HepG2 (cell line): ENCODE data around the gene C14orf180. TPM values are rescaled to one million over a fixed set of nuclear protein-coding genes. Genes with fewer than 3 reads are reported as not detected.

Experiments used
- ATAC-seq: fragments of 200-7000 bp; cut with Tn5 transposase; 3 replicates; pipeline ENCODE4 v1.9.1; 2020; ENCODE audit warnings: mild to moderate bottlenecking, moderate library complexity
- BruUV-seq: library from RNA; stranded (reverse); fragments of 400-500 nt; replicated peaks from 2 replicates; lab custom pipeline; 2021; lab: Mats Ljungman, UMichigan
- CTCF ChIA-PET: fragments of 300-600 bp; formaldehyde crosslinking; extraction: SDS; loops from one replicate; lab custom pipeline; 2021; ENCODE audit warnings: low total read pairs, inconsistent platforms, low intra/inter-chr PET ratio; lab: Yijun Ruan, JAX
- POLR2A ChIA-PET: fragments of 350-600 bp; sonication (Branson Sonifier 250); formaldehyde crosslinking; loops from one replicate; lab custom pipeline; 2020; ENCODE audit warnings: antibody characterized with exemption, inconsistent platforms; lab: Yijun Ruan, JAX
- DNase-seq: peaks from one replicate; pipeline ENCODE4 v3.0.0-alpha.2; 2015; ENCODE audit warnings: low spot score
- FAIRE-seq: peaks from 3 replicates; lab custom pipeline; 2011; peaks lifted over from hg19 to GRCh38; lab: Jason Lieb, UNC
- H2AFZ ChIP-seq: one replicate; pipeline ENCODE4 v1.6.1; 2011; ENCODE audit warnings: low read length, inconsistent platforms
- H3K27ac ChIP-seq: fragments of 300-600 bp; 3 replicates; pipeline ENCODE4 v1.8.0; 2011; ENCODE audit warnings: mixed run types, mild to moderate bottlenecking, mixed read lengths, low read length, inconsistent platforms; ENCODE audit not compliant: insufficient read depth; ENCODE audit errors: extremely low read length
- H3K27me3 ChIP-seq, 2 experiments: fragments of 200-600 bp in 1 of 2; 2 replicates in 1 of 2; 3 replicates in 1 of 2; pipeline versions ENCODE4 v1.6.0 to v1.8.0; 2011; ENCODE audit warnings: low read length in 2 of 2, mild to moderate bottlenecking in 2 of 2, moderate library complexity in 2 of 2, inconsistent platforms in 1 of 2; ENCODE audit not compliant: insufficient read depth in 2 of 2, control insufficient read depth in 1 of 2
- H3K36me3 ChIP-seq, 2 experiments: fragments of 200-600 bp in 1 of 2; replicated peaks in 1 of 2; 2 replicates in 1 of 2; 3 replicates in 1 of 2; pipeline versions ENCODE4 v1.5.1 to v1.8.0; 2011; ENCODE audit warnings: low read length in 2 of 2, inconsistent platforms in 1 of 2; ENCODE audit not compliant: insufficient read depth in 2 of 2, control insufficient read depth in 1 of 2
- H3K4me1 ChIP-seq: 2 replicates; pipeline ENCODE4 v1.5.1; 2012; ENCODE audit warnings: low read length, inconsistent platforms; ENCODE audit not compliant: insufficient read depth
- H3K4me2 ChIP-seq: 2 replicates; pipeline ENCODE4 v1.6.0; 2011; ENCODE audit warnings: low read depth, low read length, inconsistent platforms
- H3K4me3 ChIP-seq, 3 experiments: fragments of 200-600 bp in 1 of 3; sonication (generic), shearing (Covaris generic) in 1 of 3; replicated peaks in 1 of 3; 2 replicates each; pipeline ENCODE4 v1.5.1; 2011 to 2016; ENCODE audit warnings: low read length in 3 of 3, inconsistent platforms in 2 of 3, low read depth in 2 of 3, mild to moderate bottlenecking in 2 of 3, control low read depth in 1 of 3, mixed read lengths in 1 of 3; ENCODE audit not compliant: insufficient read depth in 1 of 3
- H3K79me2 ChIP-seq: one replicate; pipeline ENCODE4 v1.6.1; 2011; ENCODE audit warnings: low read length, inconsistent platforms; ENCODE audit not compliant: insufficient read depth
- H3K9ac ChIP-seq: 2 replicates; pipeline ENCODE4 v1.6.0; 2011; ENCODE audit warnings: mild to moderate bottlenecking, low read depth, low read length, inconsistent platforms; ENCODE audit not compliant: insufficient read depth
- H3K9me3 ChIP-seq: 2 replicates; pipeline ENCODE4 v1.5.1; 2012; ENCODE audit warnings: mild to moderate bottlenecking, low read length
- H4K20me1 ChIP-seq: 2 replicates; pipeline ENCODE4 v1.6.0; 2011; ENCODE audit warnings: inconsistent platforms, mild to moderate bottlenecking, low read length, moderate library complexity; ENCODE audit not compliant: insufficient read depth
- BCL3 ChIP-seq: sonication (generic); formaldehyde crosslinking; IDR thresholded peaks from 2 replicates; pipeline ENCODE4 v1.5.1; 2020; ENCODE audit warnings: mild to moderate bottlenecking, missing genetic modification reagents, moderate library complexity
- BRD4 ChIP-seq: sonication (generic); formaldehyde crosslinking; IDR thresholded peaks from 2 replicates; pipeline ENCODE4 v1.4.0; 2020; ENCODE audit warnings: missing genetic modification reagents
- FOXM1 ChIP-seq: sonication (generic); formaldehyde crosslinking; IDR thresholded peaks from 2 replicates; pipeline ENCODE4 v1.5.0; 2020; ENCODE audit warnings: missing genetic modification reagents
- GZF1 ChIP-seq: sonication (generic); formaldehyde crosslinking; IDR thresholded peaks from 2 replicates; pipeline ENCODE4 v1.5.1; 2020; ENCODE audit warnings: mild to moderate bottlenecking, missing genetic modification reagents
- NFAT5 ChIP-seq: sonication (generic); formaldehyde crosslinking; IDR thresholded peaks from 2 replicates; pipeline ENCODE4 v1.4.0; 2020; ENCODE audit warnings: missing genetic modification reagents
- NFE2L1 ChIP-seq: sonication (generic); formaldehyde crosslinking; IDR thresholded peaks from 2 replicates; pipeline ENCODE4 v1.4.0; 2020; ENCODE audit warnings: missing genetic modification reagents, mild to moderate bottlenecking, borderline replicate concordance
- NFKB2 ChIP-seq: sonication (generic); formaldehyde crosslinking; IDR thresholded peaks from 2 replicates; pipeline ENCODE4 v1.4.0; 2020; ENCODE audit warnings: missing genetic modification reagents, borderline replicate concordance
- NR1H2 ChIP-seq: sonication (generic); formaldehyde crosslinking; IDR thresholded peaks from 2 replicates; pipeline ENCODE4 v1.8.1; 2022; ENCODE audit warnings: low read depth, missing genetic modification reagents, borderline replicate concordance
- ZNF264 ChIP-seq: sonication (generic); formaldehyde crosslinking; IDR thresholded peaks from 2 replicates; pipeline ENCODE4 v1.4.0; 2020; ENCODE audit warnings: missing genetic modification reagents
- ZNF280B ChIP-seq: sonication (generic); formaldehyde crosslinking; IDR thresholded peaks from 2 replicates; pipeline ENCODE4 v1.5.0; 2020; ENCODE audit warnings: missing genetic modification reagents, mild to moderate bottlenecking, borderline replicate concordance
- ZNF446 ChIP-seq: sonication (generic); formaldehyde crosslinking; IDR thresholded peaks from 2 replicates; pipeline ENCODE4 v1.5.0; 2020; ENCODE audit warnings: mild to moderate bottlenecking, missing genetic modification reagents
- ZNF570 ChIP-seq: sonication (generic); formaldehyde crosslinking; IDR thresholded peaks from 2 replicates; pipeline ENCODE4 v1.4.0; 2020; ENCODE audit warnings: mild to moderate bottlenecking, missing genetic modification reagents, borderline replicate concordance
- ZNF781 ChIP-seq: sonication (generic); formaldehyde crosslinking; IDR thresholded peaks from 2 replicates; pipeline ENCODE4 v1.5.1; 2020; ENCODE audit warnings: borderline replicate concordance, mild to moderate bottlenecking, missing genetic modification reagents; ENCODE audit errors: not compliant biosample characterization
- WGBS: methylation state at CpG from one replicate; pipeline ENCODE4 v1.1.6; 2017; ENCODE audit warnings: low lambda C conversion rate; 5-methylcytosine and 5-hydroxymethylcytosine counted together
- in situ Hi-C: cut with HindIII; loops from 2 replicates; pipeline ENCODE4 v1.10.0; 2017; ENCODE audit warnings: low pct_unique_long_range_greater_than_20kb; ENCODE audit not compliant: extremely low pct_ligation_motif_present
- intact Hi-C: fragments of 100-400 bp; cut with micrococcal nuclease; formaldehyde crosslinking; loops from one replicate; pipeline ENCODE4 v1.10.0; 2022; ENCODE audit not compliant: unreplicated experiment
- polyA plus RNA-seq, 8 experiments: library from polyadenylated mRNA; depleted of rRNA in 3 of 8; stranded (reverse) in 7 of 8; unstranded in 1 of 8; fragments of >200 nt; fragmentation: Illumina TruSeq in 4 of 8; extraction: Trizol in 4 of 8; gene quantifications; 2 replicates each; pipeline versions ENCODE4 v1.2.1 to v1.2.3, GENCODE V29; 2011 to 2016; ENCODE audit warnings: low read depth in 4 of 8, missing spikeins in 1 of 8, mixed read lengths in 1 of 8; ENCODE audit not compliant: insufficient read depth in 1 of 8
- total RNA-seq, 5 experiments: library from RNA; depleted of rRNA; stranded (reverse); fragments of >200 nt; fragmentation: Illumina TruSeq; extraction: Trizol; gene quantifications; 2 replicates each; pipeline ENCODE4 v1.2.3, GENCODE V29; 2016; ENCODE audit warnings: low read depth in 1 of 5

C14orf180 gene
- total and polyA plus RNA-seq, 2 of the 13 experiments (the other 11 are each of a cell fraction or from before 2014, with no cell fraction given), result not detected

- no peak for TF ChIP-seq NFAT5
Observed at GRCh38 chr14:104553166-104554087, 26.1 kb upstream of the C14orf180 start (continued).

GRCh38 chr14:104554088-104554607 lies 25.4 kb upstream of the C14orf180 start:
- ATAC-seq (no peak), DNase-seq (no peak), FAIRE-seq (no peak)
- 8% methylated on average over 2 of the region's 12 CpGs for WGBS
- Histone ChIP-seq H4K20me1 (peaks cover 6% of the 10 kb centered on the region; the same call in 1 of the 2 replicates), H3K4me1 (no peaks in the 10 kb centered on the region), H3K27ac (no peak overlapping the region), H3K27me3 (peaks cover 10 to 94% of the 10 kb centered on the region in 2 experiments; a peak in 4 of 5 replicates), H3K79me2 (no peaks in the 10 kb centered on the region), H3K4me2 (no peak overlapping the region), H3K9ac (no peak overlapping the region), H2AFZ (no peak overlapping the region), H3K36me3 (no peaks in the 10 kb centered on the region), H3K4me3 (no peak overlapping the region), H3K9me3 (no peaks in the 10 kb centered on the region)
- in situ Hi-C loops (no loop called here), intact Hi-C loops (no loop called here)
- ChIA-PET CTCF (no interaction called here), POLR2A (no interaction called here)
- no TSS peak for BruUV-seq
- TF ChIP-seq ZNF781 (CRISPR knock-in tag) (no peak), FOXM1 (CRISPR knock-in tag) (no peak), ZNF446 (no peak), ZNF280B (CRISPR knock-in tag) (no peak), ZNF264 (CRISPR knock-in tag) (no peak), NR1H2 (no peak), NFE2L1 (CRISPR knock-in tag) (no peak), BCL3 (CRISPR knock-in tag) (no peak), NFKB2 (CRISPR knock-in tag) (no peak), GZF1 (CRISPR knock-in tag) (no peak), ZNF570 (CRISPR knock-in tag) (no peak), BRD4 (no peak)
